ENCODE results near the gene ABCA4. TPM values are rescaled to one million over a fixed set of nuclear protein-coding genes. Genes with fewer than 3 reads are reported as not detected.

Gene ABCA4
- total and polyA plus RNA-seq, 2 experiments from 2014 or later: 0.53 to 1.4 TPM

- no peaks in the 10 kb centered on the region for H3K27me3 ChIP-seq
- TF ChIP-seq CTCF (IDR thresholded peaks at IDR 0.05; ENCODE audit: poor library complexity): no peak
- TF ChIP-seq EZH2 (IDR thresholded peaks at IDR 0.05; ENCODE audit: borderline replicate concordance): no peak
- TF ChIP-seq EZH2phosphoT487 (IDR thresholded peaks at IDR 0.05; ENCODE audit: low read depth, severe bottlenecking, unreplicated experiment): no peak
- peaks cover 34% of the 10 kb centered on the region for H3K4me1 ChIP-seq (ENCODE audit: insufficient read depth)
- H3K36me3 ChIP-seq (replicated peaks; ENCODE audit: insufficient read depth, low read depth): no peaks in the 10 kb centered on the region
- peak overlapping the region; percentile 88 for H3K27ac ChIP-seq
- H3K4me2 ChIP-seq: no peak overlapping the region
- no peaks in the 10 kb centered on the region for H4K20me1 ChIP-seq (ENCODE audit: insufficient read depth, poor library complexity, severe bottlenecking)
- DNase-seq (ENCODE audit: low spot score): no peak
- H2AFZ ChIP-seq: no peak overlapping the region
- H3K9me3 ChIP-seq (ENCODE audit: low read depth): no peaks in the 10 kb centered on the region
- no peaks in the 10 kb centered on the region for H3K9me2 ChIP-seq (replicated peaks; ENCODE audit: insufficient read depth)
- H3K79me2 ChIP-seq: no peaks in the 10 kb centered on the region
- H3K4me3 ChIP-seq: no peak overlapping the region
- WGBS (ENCODE audit: low lambda C conversion rate, missing lambda C conversion rate): 69% methylated on average over 3 of the region's 3 CpGs
These were observed 50.1 kb downstream of the ABCA4 start for GRCh38 chr1:94070865-94071264.

GRCh38 chr1:94069919-94070285 is 51.0 kb downstream of the ABCA4 start:
- H3K27me3 ChIP-seq: no peaks in the 10 kb centered on the region
- no peaks in the 10 kb centered on the region for H4K20me1 ChIP-seq (ENCODE audit: insufficient read depth, poor library complexity, severe bottlenecking)
- H3K4me1 ChIP-seq (ENCODE audit: insufficient read depth): peaks cover 34% of the 10 kb centered on the region
- no peak for DNase-seq (ENCODE audit: low spot score)
- WGBS (ENCODE audit: low lambda C conversion rate, missing lambda C conversion rate): 63% methylated on average over 2 of the region's 2 CpGs
- no peaks in the 10 kb centered on the region for H3K79me2 ChIP-seq
- no peak overlapping the region for H2AFZ ChIP-seq
- H3K9me2 ChIP-seq (replicated peaks; ENCODE audit: insufficient read depth): no peaks in the 10 kb centered on the region
- H3K4me3 ChIP-seq: no peak overlapping the region
- no peaks in the 10 kb centered on the region for H3K9me3 ChIP-seq (ENCODE audit: low read depth)
- H3K36me3 ChIP-seq (replicated peaks; ENCODE audit: insufficient read depth, low read depth): no peaks in the 10 kb centered on the region
- H3K27ac ChIP-seq: peak overlapping the region; percentile 88
- TF ChIP-seq EZH2 (IDR thresholded peaks at IDR 0.05; ENCODE audit: borderline replicate concordance): no peak
- no peak for TF ChIP-seq EZH2phosphoT487 (IDR thresholded peaks at IDR 0.05; ENCODE audit: low read depth, severe bottlenecking, unreplicated experiment)
- no peak for TF ChIP-seq CTCF (IDR thresholded peaks at IDR 0.05; ENCODE audit: poor library complexity)
- no peak overlapping the region for H3K4me2 ChIP-seq

GRCh38 chr1:94068999-94069918 is 51.7 kb downstream of the ABCA4 start:
- H3K36me3 ChIP-seq (replicated peaks; ENCODE audit: insufficient read depth, low read depth): no peaks in the 10 kb centered on the region
- H3K9me2 ChIP-seq (replicated peaks; ENCODE audit: insufficient read depth): no peaks in the 10 kb centered on the region
- no peaks in the 10 kb centered on the region for H3K79me2 ChIP-seq
- peaks cover 34% of the 10 kb centered on the region for H3K4me1 ChIP-seq (ENCODE audit: insufficient read depth)
- H2AFZ ChIP-seq: no peak overlapping the region
- H3K4me2 ChIP-seq: peak overlapping the region; percentile 30
- peak overlapping the region; percentile 88 for H3K27ac ChIP-seq
- 44% methylated on average over 16 of the region's 16 CpGs for WGBS (ENCODE audit: low lambda C conversion rate, missing lambda C conversion rate)
- no peaks in the 10 kb centered on the region for H4K20me1 ChIP-seq (ENCODE audit: insufficient read depth, poor library complexity, severe bottlenecking)
- H3K4me3 ChIP-seq: no peak overlapping the region
- DNase-seq (ENCODE audit: low spot score): peak; percentile 63
- no peaks in the 10 kb centered on the region for H3K27me3 ChIP-seq
- TF ChIP-seq EZH2phosphoT487 (IDR thresholded peaks at IDR 0.05; ENCODE audit: low read depth, severe bottlenecking, unreplicated experiment): no peak
- no peak for TF ChIP-seq CTCF (IDR thresholded peaks at IDR 0.05; ENCODE audit: poor library complexity)
- no peak for TF ChIP-seq EZH2 (IDR thresholded peaks at IDR 0.05; ENCODE audit: borderline replicate concordance)
- no peaks in the 10 kb centered on the region for H3K9me3 ChIP-seq (ENCODE audit: low read depth)
